ENCODE data around the gene ASB8.
"Not testable (repeated sequence)": the region's sequence is repeated elsewhere in the genome, so short reads cannot be mapped to it uniquely, and the experiment has no call there.

ASB8 gene

GRCh38 chr12:48131517-48131916, 25.8 kb downstream of the ASB8 start:
- no peak for FAIRE-seq

GRCh38 chr12:48129376-48129775, 27.9 kb downstream of the ASB8 start:
- FAIRE-seq: no peak

- no peak for FAIRE-seq
Observed at GRCh38 chr12:48128800-48129199, 28.5 kb downstream of the ASB8 start.

- FAIRE-seq: no peak
Observed at GRCh38 chr12:48126953-48127630, 30.2 kb downstream of the ASB8 start.

- no peak for FAIRE-seq
Observed at GRCh38 chr12:48125985-48126384, 31.3 kb downstream of the ASB8 start.

- not testable (repeated sequence) for FAIRE-seq
Observed at GRCh38 chr12:48125542-48125941, 31.8 kb downstream of the ASB8 start.

- no peak for FAIRE-seq
Observed at GRCh38 chr12:48123169-48123568, 34.1 kb downstream of the ASB8 start.

- no peak for FAIRE-seq
Observed at GRCh38 chr12:48122065-48122834, 35.1 kb downstream of the ASB8 start.

GRCh38 chr12:48121522-48121921, 35.8 kb downstream of the ASB8 start:
- no peak for FAIRE-seq

GRCh38 chr12:48119834-48120195, 37.5 kb downstream of the ASB8 start:
- no peak for FAIRE-seq

GRCh38 chr12:48119078-48119833, 38.1 kb downstream of the ASB8 start, which contains the start of gene PFKM:
PFKM (plus strand) TSS chr12:48119364; CDS start chr12:48122775, 3,411 bp downstream.
- FAIRE-seq: peak; percentile 98

- FAIRE-seq: no peak
Observed at GRCh38 chr12:48118284-48118871, 38.9 kb downstream of the ASB8 start.

GRCh38 chr12:48115957-48116356, 41.4 kb downstream of the ASB8 start:
- no peak for FAIRE-seq

- FAIRE-seq: not testable (repeated sequence)
Observed at GRCh38 chr12:48111312-48111693, 46.0 kb downstream of the ASB8 start.

GRCh38 chr12:48110691-48111311, 46.5 kb downstream of the ASB8 start:
- no peak for FAIRE-seq

- FAIRE-seq: no peak
Observed at GRCh38 chr12:48109424-48109823, 47.9 kb downstream of the ASB8 start.

- FAIRE-seq: no peak
Observed at GRCh38 chr12:48106681-48107613, 50.4 kb downstream of the ASB8 start.

- FAIRE-seq: peak; percentile 11
Observed at GRCh38 chr12:48105867-48106680, 51.2 kb downstream of the ASB8 start, which contains the start of gene SENP1. SENP1 (minus strand) TSS chr12:48106079; CDS start chr12:48101472, 4,607 bp downstream.

GRCh38 chr12:48105321-48105866, 51.9 kb downstream of the ASB8 start:
- no peak for FAIRE-seq

GRCh38 chr12:48104531-48104930, 52.8 kb downstream of the ASB8 start:
- FAIRE-seq: no peak
